GM21737 (cell line): ENCODE measurements around the gene FCAMR.

Experiments used
- ATAC-seq: cut with Tn5 transposase; IDR thresholded peaks from one replicate; pipeline ENCODE4 v1.9.1; 2021; ENCODE audit warnings: mild to moderate bottlenecking, moderate library complexity; ENCODE audit not compliant: unreplicated experiment

FCAMR gene

GRCh38 chr1:206960676-206961386, 9.4 kb downstream of the FCAMR start:
- no peak for ATAC-seq

GRCh38 chr1:206958144-206958543, 12.1 kb downstream of the FCAMR start:
- no peak for ATAC-seq

GRCh38 chr1:206957639-206958038, 12.6 kb downstream of the FCAMR start:
- ATAC-seq: no peak

- ATAC-seq: peak; percentile 51
Observed at GRCh38 chr1:206955476-206956451, 14.5 kb downstream of the FCAMR start.

GRCh38 chr1:206954459-206955342, 15.6 kb downstream of the FCAMR start:
- no peak for ATAC-seq

GRCh38 chr1:206953626-206954025, 16.6 kb downstream of the FCAMR start:
- no peak for ATAC-seq

GRCh38 chr1:206953126-206953525, 17.1 kb downstream of the FCAMR start:
- no peak for ATAC-seq

GRCh38 chr1:206952171-206952570, 18.1 kb downstream of the FCAMR start:
- no peak for ATAC-seq

- ATAC-seq: peak; percentile 43
Observed at GRCh38 chr1:206951318-206952100, 18.8 kb downstream of the FCAMR start.

- ATAC-seq: no peak
Observed at GRCh38 chr1:206949641-206950040, 20.6 kb downstream of the FCAMR start.

GRCh38 chr1:206949208-206949607, 21.1 kb downstream of the FCAMR start:
- ATAC-seq: no peak

GRCh38 chr1:206947255-206947654, 23.0 kb downstream of the FCAMR start:
- no peak for ATAC-seq

GRCh38 chr1:206946261-206946660, 24.0 kb downstream of the FCAMR start, which contains the start of gene PIGR:
PIGR (minus strand) TSS chr1:206946466; CDS start chr1:206940531, 5,935 bp downstream.
- no peak for ATAC-seq

- no peak for ATAC-seq
Observed at GRCh38 chr1:206945779-206946178, 24.5 kb downstream of the FCAMR start.

- no peak for ATAC-seq
Observed at GRCh38 chr1:206944703-206945102, 25.6 kb downstream of the FCAMR start.

- ATAC-seq: no peak
Observed at GRCh38 chr1:206941766-206942418, 28.4 kb downstream of the FCAMR start.

- ATAC-seq: no peak
Observed at GRCh38 chr1:206940588-206940936, 29.7 kb downstream of the FCAMR start.

- no peak for ATAC-seq
Observed at GRCh38 chr1:206939841-206940587, 30.2 kb downstream of the FCAMR start.

- no peak for ATAC-seq
Observed at GRCh38 chr1:206939131-206939530, 31.1 kb downstream of the FCAMR start.
